ENCODE results near the gene JOSD1.

JOSD1 gene

DNA sequence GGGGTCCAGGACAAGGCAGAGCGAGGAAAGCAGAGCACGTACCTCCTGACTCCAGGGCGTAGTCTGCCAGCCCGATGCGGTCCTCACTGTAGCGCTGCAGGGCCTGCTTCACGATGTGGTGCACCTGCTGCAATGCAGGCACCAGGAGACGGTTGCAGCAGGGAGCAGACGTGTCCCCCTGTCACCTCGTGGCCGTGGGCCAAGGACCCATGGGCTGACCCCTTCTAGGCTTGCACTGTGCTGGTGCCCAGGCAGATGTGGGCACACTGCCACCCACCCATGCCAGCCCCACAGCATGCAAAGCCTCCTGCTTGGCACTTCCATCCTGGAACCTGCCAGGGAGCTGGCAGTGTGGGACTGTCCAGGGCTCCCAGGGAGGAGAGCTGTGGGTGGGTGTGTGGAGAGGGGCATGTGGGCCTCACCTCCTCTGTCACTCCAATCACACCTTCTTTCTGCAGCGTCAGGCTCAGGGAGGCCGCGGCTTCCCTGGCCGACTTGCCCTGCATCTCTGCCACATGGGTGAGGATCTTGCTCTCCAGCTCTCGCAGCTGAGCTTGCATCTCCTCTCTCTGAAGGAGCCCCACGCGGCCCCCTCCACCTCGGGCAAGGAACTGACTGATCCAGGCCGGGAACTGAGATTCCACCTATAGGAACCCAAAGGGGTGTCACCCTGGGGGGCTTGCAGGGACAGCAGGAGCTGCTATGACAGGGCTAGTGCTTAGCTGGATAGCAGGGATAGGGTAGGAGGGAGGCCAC lies 38.7 kb upstream of the JOSD1 start:
- H3K9me3 ChIP-seq (ENCODE audit: control insufficient read depth, insufficient read depth, low read depth, low read length): no peaks in the 10 kb centered on the region
- H3K27ac ChIP-seq (ENCODE audit: low read depth, low read length): no peak overlapping the region
- H3K4me1 ChIP-seq (ENCODE audit: control insufficient read depth, insufficient read depth, low read length): no peaks in the 10 kb centered on the region
- no peak overlapping the region for H3K4me3 ChIP-seq (ENCODE audit: low read depth, low read length)
- H3K27me3 ChIP-seq (ENCODE audit: control insufficient read depth, insufficient read depth, low read length): no peaks in the 10 kb centered on the region
- H3K9ac ChIP-seq (ENCODE audit: low read length): no peak overlapping the region
- peaks cover 81% of the 10 kb centered on the region for H3K36me3 ChIP-seq (ENCODE audit: control insufficient read depth, insufficient read depth, low read length)

GRCh38 chr22:38738475-38739070 lies 37.8 kb upstream of the JOSD1 start:
- Histone ChIP-seq H3K4me1 (ENCODE audit: control insufficient read depth, insufficient read depth, low read length) (no peaks in the 10 kb centered on the region), H3K4me3 (ENCODE audit: low read depth, low read length) (no peak overlapping the region), H3K36me3 (ENCODE audit: control insufficient read depth, insufficient read depth, low read length) (peaks cover 90% of the 10 kb centered on the region), H3K9me3 (ENCODE audit: control insufficient read depth, insufficient read depth, low read depth, low read length) (no peaks in the 10 kb centered on the region), H3K27ac (ENCODE audit: low read depth, low read length) (no peak overlapping the region), H3K27me3 (ENCODE audit: control insufficient read depth, insufficient read depth, low read length) (no peaks in the 10 kb centered on the region), H3K9ac (ENCODE audit: low read length) (no peak overlapping the region)

GRCh38 chr22:38737302-38738060 lies 36.7 kb upstream of the JOSD1 start:
- H3K9me3 ChIP-seq (ENCODE audit: control insufficient read depth, insufficient read depth, low read depth, low read length): no peaks in the 10 kb centered on the region
- no peak overlapping the region for H3K4me3 ChIP-seq (ENCODE audit: low read depth, low read length)
- no peak overlapping the region for H3K27ac ChIP-seq (ENCODE audit: low read depth, low read length)
- no peaks in the 10 kb centered on the region for H3K4me1 ChIP-seq (ENCODE audit: control insufficient read depth, insufficient read depth, low read length)
- peaks cover 91% of the 10 kb centered on the region for H3K36me3 ChIP-seq (ENCODE audit: control insufficient read depth, insufficient read depth, low read length)
- H3K27me3 ChIP-seq (ENCODE audit: control insufficient read depth, insufficient read depth, low read length): no peaks in the 10 kb centered on the region
- H3K9ac ChIP-seq (ENCODE audit: low read length): no peak overlapping the region

- Histone ChIP-seq H3K27me3 (ENCODE audit: control insufficient read depth, insufficient read depth, low read length) (no peaks in the 10 kb centered on the region), H3K4me3 (ENCODE audit: low read depth, low read length) (no peak overlapping the region), H3K27ac (ENCODE audit: low read depth, low read length) (no peak overlapping the region), H3K9me3 (ENCODE audit: control insufficient read depth, insufficient read depth, low read depth, low read length) (no peaks in the 10 kb centered on the region), H3K9ac (ENCODE audit: low read length) (no peak overlapping the region), H3K36me3 (ENCODE audit: control insufficient read depth, insufficient read depth, low read length) (peaks cover 91% of the 10 kb centered on the region), H3K4me1 (ENCODE audit: control insufficient read depth, insufficient read depth, low read length) (no peaks in the 10 kb centered on the region)
These were observed 35.5 kb upstream of the JOSD1 start for GRCh38 chr22:38736257-38736570.

DNA sequence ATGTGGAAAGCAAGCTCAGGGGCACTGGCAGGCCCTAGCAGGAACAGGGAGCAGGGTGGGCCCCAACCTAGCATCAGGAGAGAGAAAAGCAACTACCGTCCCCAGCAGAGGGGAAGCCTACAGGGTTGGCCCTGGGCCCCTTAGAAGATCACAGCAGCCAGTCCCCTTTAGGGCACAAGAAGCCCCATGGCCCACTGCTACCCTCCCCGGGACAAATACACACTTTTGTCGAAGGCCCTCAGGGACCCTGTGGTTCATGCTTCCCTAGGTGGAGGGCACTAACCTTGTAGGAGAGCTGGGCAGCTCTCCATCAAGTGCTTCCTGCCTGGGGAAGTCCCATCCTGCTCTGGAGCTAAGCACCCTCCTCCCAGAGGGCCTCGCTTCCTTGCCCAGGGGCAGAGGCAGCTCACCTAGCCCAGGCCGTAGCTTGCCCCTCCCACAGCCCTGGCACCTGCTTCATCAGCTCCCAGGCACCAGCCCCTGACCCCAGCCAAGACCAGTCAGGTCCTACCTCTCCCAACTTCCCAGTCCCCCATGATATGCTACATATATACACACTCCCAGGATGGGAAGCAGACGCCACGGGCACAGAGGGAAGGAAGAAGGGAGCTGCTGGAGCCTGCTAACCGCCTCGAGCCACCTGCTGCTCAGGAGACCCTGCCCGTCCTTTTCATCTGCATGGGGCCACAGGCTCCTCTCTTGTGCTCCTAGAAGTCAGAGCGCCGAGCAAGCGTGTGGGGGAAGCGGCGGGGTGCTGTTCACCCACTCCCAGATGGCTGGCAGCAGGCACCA lies 34.9 kb upstream of the JOSD1 start:
- Histone ChIP-seq H3K4me3 (ENCODE audit: low read depth, low read length) (no peak overlapping the region), H3K9ac (ENCODE audit: low read length) (no peak overlapping the region), H3K27ac (ENCODE audit: low read depth, low read length) (no peak overlapping the region), H3K9me3 (ENCODE audit: control insufficient read depth, insufficient read depth, low read depth, low read length) (no peaks in the 10 kb centered on the region), H3K36me3 (ENCODE audit: control insufficient read depth, insufficient read depth, low read length) (peaks cover 91% of the 10 kb centered on the region), H3K4me1 (ENCODE audit: control insufficient read depth, insufficient read depth, low read length) (no peaks in the 10 kb centered on the region), H3K27me3 (ENCODE audit: control insufficient read depth, insufficient read depth, low read length) (no peaks in the 10 kb centered on the region)

- Histone ChIP-seq H3K4me1 (ENCODE audit: control insufficient read depth, insufficient read depth, low read length) (no peaks in the 10 kb centered on the region), H3K9ac (ENCODE audit: low read length) (no peak overlapping the region), H3K27me3 (ENCODE audit: control insufficient read depth, insufficient read depth, low read length) (no peaks in the 10 kb centered on the region), H3K4me3 (ENCODE audit: low read depth, low read length) (no peak overlapping the region), H3K27ac (ENCODE audit: low read depth, low read length) (no peak overlapping the region), H3K9me3 (ENCODE audit: control insufficient read depth, insufficient read depth, low read depth, low read length) (no peaks in the 10 kb centered on the region), H3K36me3 (ENCODE audit: control insufficient read depth, insufficient read depth, low read length) (peaks cover 91% of the 10 kb centered on the region)
These were observed 34.4 kb upstream of the JOSD1 start for GRCh38 chr22:38735126-38735464.

DNA sequence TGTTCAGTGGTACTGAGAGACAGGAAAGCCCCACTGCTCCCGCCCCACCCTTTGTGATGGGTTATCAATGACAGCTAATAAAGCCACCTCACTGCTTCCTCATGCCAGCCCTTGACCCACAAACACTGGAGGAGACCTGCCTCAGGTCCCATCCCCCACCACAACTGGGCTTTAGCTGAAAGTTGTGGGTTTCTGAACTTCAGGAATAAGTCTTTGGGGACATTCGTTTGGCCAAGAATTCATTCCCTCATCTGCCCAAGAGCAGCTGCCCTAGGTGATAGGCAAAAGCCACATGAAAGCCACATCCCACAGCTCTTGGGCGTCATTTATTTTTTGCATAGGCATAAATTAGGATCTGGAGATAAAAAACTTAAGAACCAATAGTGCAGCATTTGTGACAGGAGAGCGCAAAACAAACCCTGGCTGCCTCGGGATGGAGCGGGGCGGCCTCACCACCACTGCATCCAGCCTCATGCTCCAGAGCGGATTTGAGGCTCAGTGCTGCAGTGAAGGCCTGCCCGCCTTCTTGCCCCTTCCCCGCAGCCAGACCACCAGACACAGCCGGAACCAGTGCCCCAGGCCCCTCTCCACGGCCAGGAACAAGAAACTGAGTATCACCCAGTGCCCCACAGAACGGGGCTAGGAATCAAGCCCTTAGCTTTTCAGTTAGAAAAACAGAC lies 33.8 kb upstream of the JOSD1 start:
- H3K27ac ChIP-seq (ENCODE audit: low read depth, low read length): no peak overlapping the region

GRCh38 chr22:38733724-38734381 lies 33.1 kb upstream of the JOSD1 start:
- H3K9me3 ChIP-seq (ENCODE audit: control insufficient read depth, insufficient read depth, low read depth, low read length): no peaks in the 10 kb centered on the region
- no peaks in the 10 kb centered on the region for H3K27me3 ChIP-seq (ENCODE audit: control insufficient read depth, insufficient read depth, low read length)
- H3K4me1 ChIP-seq (ENCODE audit: control insufficient read depth, insufficient read depth, low read length): no peaks in the 10 kb centered on the region
- H3K4me3 ChIP-seq (ENCODE audit: low read depth, low read length): no peak overlapping the region
- H3K9ac ChIP-seq (ENCODE audit: low read length): no peak overlapping the region
- peaks cover 91% of the 10 kb centered on the region for H3K36me3 ChIP-seq (ENCODE audit: control insufficient read depth, insufficient read depth, low read length)
- no peak overlapping the region for H3K27ac ChIP-seq (ENCODE audit: low read depth, low read length)

More for the DNA sequence above, 33.8 kb upstream of the JOSD1 start:
- H3K27me3 ChIP-seq (ENCODE audit: control insufficient read depth, insufficient read depth, low read length): no peaks in the 10 kb centered on the region
- H3K4me3 ChIP-seq (ENCODE audit: low read depth, low read length): no peak overlapping the region
- no peak overlapping the region for H3K9ac ChIP-seq (ENCODE audit: low read length)
- no peaks in the 10 kb centered on the region for H3K4me1 ChIP-seq (ENCODE audit: control insufficient read depth, insufficient read depth, low read length)
- peaks cover 91% of the 10 kb centered on the region for H3K36me3 ChIP-seq (ENCODE audit: control insufficient read depth, insufficient read depth, low read length)
- no peaks in the 10 kb centered on the region for H3K9me3 ChIP-seq (ENCODE audit: control insufficient read depth, insufficient read depth, low read depth, low read length)

- no peak overlapping the region for H3K9ac ChIP-seq (ENCODE audit: low read length)
- no peak overlapping the region for H3K27ac ChIP-seq (ENCODE audit: low read depth, low read length)
- H3K36me3 ChIP-seq (ENCODE audit: control insufficient read depth, insufficient read depth, low read length): peaks cover 91% of the 10 kb centered on the region
- no peaks in the 10 kb centered on the region for H3K27me3 ChIP-seq (ENCODE audit: control insufficient read depth, insufficient read depth, low read length)
- H3K4me1 ChIP-seq (ENCODE audit: control insufficient read depth, insufficient read depth, low read length): no peaks in the 10 kb centered on the region
- no peak overlapping the region for H3K4me3 ChIP-seq (ENCODE audit: low read depth, low read length)
- no peaks in the 10 kb centered on the region for H3K9me3 ChIP-seq (ENCODE audit: control insufficient read depth, insufficient read depth, low read depth, low read length)
These were observed 32.6 kb upstream of the JOSD1 start for GRCh38 chr22:38733329-38733723.

- Histone ChIP-seq H3K4me1 (ENCODE audit: control insufficient read depth, insufficient read depth, low read length) (no peaks in the 10 kb centered on the region), H3K27me3 (ENCODE audit: control insufficient read depth, insufficient read depth, low read length) (no peaks in the 10 kb centered on the region), H3K9ac (ENCODE audit: low read length) (no peak overlapping the region), H3K36me3 (ENCODE audit: control insufficient read depth, insufficient read depth, low read length) (peaks cover 91% of the 10 kb centered on the region), H3K4me3 (ENCODE audit: low read depth, low read length) (no peak overlapping the region), H3K9me3 (ENCODE audit: control insufficient read depth, insufficient read depth, low read depth, low read length) (no peaks in the 10 kb centered on the region), H3K27ac (ENCODE audit: low read depth, low read length) (no peak overlapping the region)
These were observed 31.6 kb upstream of the JOSD1 start for GRCh38 chr22:38732251-38732815.
